Activated T-helper 1 cell treated with anti-CD3 and anti-CD28 coated beads, Interleukin-12 subunit alpha, Interleukin-12 subunit beta, Interleukin-2, Interleukin-4 antibody, amounts not matched to agents 30 ng/mL and 10 ng/mL and 1 ng/mL, durations not matched to agents 14 hours and 24 hours and 36 hours (primary cell): ENCODE data around the gene CSMD2. TPM values are rescaled to one million over a fixed set of nuclear protein-coding genes. Genes with fewer than 3 reads are reported as not detected.

Experiments used
- DNase-seq: peaks from one replicate; pipeline ENCODE4 v3.0.0; 2021; ENCODE audit warnings: low spot score
- H3K27ac Mint-ChIP-seq: one replicate; pipeline ENCODE4 v1.8.0; 2021; ENCODE audit warnings: mild to moderate bottlenecking, mixed read lengths
- H3K27me3 Mint-ChIP-seq: one replicate; pipeline ENCODE4 v1.8.0; 2022; ENCODE audit warnings: mild to moderate bottlenecking, moderate library complexity, mixed read lengths; ENCODE audit not compliant: insufficient read depth
- H3K36me3 Mint-ChIP-seq: one replicate; pipeline ENCODE4 v1.8.0; 2021; ENCODE audit warnings: low read depth, mixed read lengths
- H3K4me1 Mint-ChIP-seq: one replicate; pipeline ENCODE4 v1.8.0; 2021; ENCODE audit warnings: low read depth, mixed read lengths
- H3K4me3 Mint-ChIP-seq: one replicate; pipeline ENCODE4 v1.8.0; 2021; ENCODE audit warnings: mild to moderate bottlenecking, moderate library complexity, mixed read lengths
- H3K9me3 Mint-ChIP-seq: one replicate; pipeline ENCODE4 v1.8.0; 2021; ENCODE audit warnings: mixed read lengths
- intact Hi-C: fragments of 100-400 bp; cut with micrococcal nuclease; formaldehyde crosslinking; loops from one replicate; pipeline ENCODE4 v1.15.1; 2024
- total RNA-seq: library from RNA; stranded (reverse); gene quantifications from 2 replicates; pipeline ENCODE4 v1.2.3, GENCODE V29; 2022

CSMD2 gene
- total RNA-seq, 1 donor from 2014 or later = not detected

DNA sequence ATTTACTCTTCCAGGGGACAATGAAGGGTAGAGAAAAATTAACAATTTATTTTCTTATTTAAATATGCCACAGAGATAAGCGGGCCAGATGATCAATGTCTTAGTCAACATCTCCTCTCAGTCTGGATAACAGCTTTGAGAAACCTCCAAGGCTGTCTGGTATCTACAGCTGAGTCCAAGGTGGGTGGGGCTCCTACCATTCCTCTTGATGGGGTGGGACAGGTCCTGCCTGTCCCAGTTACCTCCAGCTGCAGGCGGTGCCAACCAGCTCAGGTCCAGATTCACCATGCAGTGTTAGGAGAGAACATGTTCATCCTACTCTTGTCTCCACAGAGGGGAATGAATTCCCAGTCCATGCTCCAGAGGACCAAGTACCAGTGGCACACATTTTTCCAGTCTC lies 21.1 kb downstream of the CSMD2 start:
- H3K36me3 Mint-ChIP-seq = no peaks in the 10 kb centered on the region
- no peak for DNase-seq
- no peak overlapping the region for H3K4me3 Mint-ChIP-seq
- intact Hi-C loops = no loop called here
- H3K27ac Mint-ChIP-seq = no peak overlapping the region
- peaks cover 1% of the 10 kb centered on the region for H3K27me3 Mint-ChIP-seq
- no peaks in the 10 kb centered on the region for H3K9me3 Mint-ChIP-seq
- H3K4me1 Mint-ChIP-seq = no peaks in the 10 kb centered on the region

DNA sequence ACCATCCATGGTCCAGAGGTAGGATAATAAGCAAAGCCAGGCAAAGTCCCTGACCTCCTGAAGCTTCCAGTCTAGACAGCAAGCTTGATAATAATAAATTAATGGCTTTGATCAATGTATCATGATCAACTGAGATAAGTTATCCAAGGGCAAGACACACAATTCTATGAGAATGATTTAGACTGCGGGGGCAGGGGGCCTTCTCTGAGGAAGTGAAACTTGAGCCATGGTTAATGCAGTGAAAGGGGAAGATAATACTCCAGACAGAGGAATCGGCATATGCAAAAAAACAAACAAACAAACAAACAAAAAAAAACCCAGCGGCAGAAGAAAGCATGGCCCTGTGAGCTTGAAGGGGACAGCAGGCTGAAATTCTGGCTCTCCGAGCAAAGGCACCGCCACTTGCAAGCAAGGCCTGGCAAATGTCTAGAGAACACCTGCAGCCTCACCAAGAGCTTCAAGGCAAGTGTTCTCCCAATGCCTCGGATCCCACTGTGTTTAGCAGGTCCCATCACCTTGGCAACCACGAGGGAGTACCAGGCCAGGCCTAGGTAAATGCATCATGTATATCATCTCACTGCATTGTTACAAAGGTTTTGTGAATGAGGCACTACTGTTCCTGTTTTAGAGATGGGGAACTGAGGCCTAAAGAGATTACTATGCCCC lies 24.9 kb downstream of the CSMD2 start:
- Mint-ChIP-seq H3K4me3 (no peak overlapping the region), H3K9me3 (no peaks in the 10 kb centered on the region), H3K27ac (no peak overlapping the region), H3K36me3 (no peaks in the 10 kb centered on the region), H3K4me1 (no peaks in the 10 kb centered on the region), H3K27me3 (peaks cover 1% of the 10 kb centered on the region)
- no peak for DNase-seq
- intact Hi-C loops = no loop called here

DNA sequence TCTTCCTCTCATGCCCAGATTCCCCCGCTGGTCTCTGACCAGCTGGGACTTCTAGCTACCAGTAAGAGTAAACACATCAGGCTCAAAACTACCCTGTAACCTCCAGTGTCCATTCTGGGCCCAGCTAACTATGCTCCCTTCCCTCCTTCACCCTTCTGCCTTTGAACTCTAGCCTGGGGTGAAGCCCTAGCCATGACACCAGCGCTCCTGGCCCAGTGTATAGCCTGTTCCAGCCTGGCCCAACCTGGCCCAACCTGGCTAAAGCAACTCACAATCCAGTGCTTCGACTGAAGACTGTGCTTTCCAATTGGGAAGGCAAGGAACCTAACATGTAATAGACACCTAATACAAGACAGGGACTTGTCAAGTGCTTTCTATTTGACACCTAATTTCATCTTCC lies 27.6 kb downstream of the CSMD2 start:
- Mint-ChIP-seq H3K9me3 (no peaks in the 10 kb centered on the region), H3K4me3 (no peak overlapping the region), H3K36me3 (no peaks in the 10 kb centered on the region), H3K4me1 (no peaks in the 10 kb centered on the region), H3K27me3 (peaks cover 1% of the 10 kb centered on the region), H3K27ac (no peak overlapping the region)
- DNase-seq = no peak
- intact Hi-C loops = no loop called here

DNA sequence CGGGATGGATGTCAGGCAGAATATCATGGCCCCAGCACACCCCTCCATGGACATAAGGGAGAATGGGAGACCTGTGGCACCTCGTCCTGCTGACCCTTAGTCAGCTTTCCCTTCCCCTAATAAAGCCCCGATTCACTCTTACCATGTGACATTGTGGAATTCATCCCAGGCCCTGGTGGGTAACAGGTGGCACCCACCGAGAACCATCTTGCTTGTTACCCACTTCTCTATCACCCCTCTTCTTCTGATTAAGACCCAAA lies 32.9 kb downstream of the CSMD2 start:
- Mint-ChIP-seq H3K9me3 (no peaks in the 10 kb centered on the region), H3K27me3 (no peaks in the 10 kb centered on the region), H3K27ac (no peak overlapping the region), H3K4me1 (no peaks in the 10 kb centered on the region), H3K4me3 (no peak overlapping the region), H3K36me3 (no peaks in the 10 kb centered on the region)
- no peak for DNase-seq
- intact Hi-C loops = no loop called here

DNA sequence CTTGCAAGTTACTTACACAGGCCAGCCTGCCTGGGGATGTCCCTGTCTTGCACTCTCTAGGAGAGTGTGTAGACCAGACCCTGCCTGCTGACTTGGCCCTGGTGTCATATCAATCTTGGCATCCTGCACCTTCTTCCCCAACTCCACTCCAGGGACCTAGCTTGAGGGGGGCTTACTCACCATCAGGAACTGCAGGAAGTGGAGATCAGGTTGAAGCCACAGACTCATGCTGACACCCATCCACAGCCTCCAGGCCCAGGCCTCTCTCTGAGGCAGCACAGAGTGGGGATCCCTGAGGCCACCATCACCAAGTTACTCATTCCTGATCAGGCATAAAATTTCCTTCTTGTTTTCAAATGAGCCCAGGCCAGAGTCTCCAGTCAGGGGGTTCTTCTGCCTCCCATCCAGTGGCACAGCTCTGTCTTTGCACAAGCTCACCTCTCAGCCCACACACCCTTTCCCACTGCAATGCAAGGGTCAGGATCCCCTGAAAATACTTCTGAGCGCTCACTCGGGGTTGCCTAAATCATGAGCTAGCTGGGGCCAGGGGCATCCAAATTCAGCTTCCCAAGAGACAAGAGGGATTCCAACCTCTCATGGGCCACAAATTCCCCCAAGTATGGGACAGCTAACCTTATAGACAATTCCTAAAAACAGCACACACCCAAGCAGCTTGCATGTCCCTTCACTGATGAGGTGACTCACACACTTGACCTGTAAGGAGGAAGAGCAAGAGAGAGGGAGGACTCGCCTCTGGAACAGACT lies 33.5 kb downstream of the CSMD2 start:
- no peaks in the 10 kb centered on the region for H3K27me3 Mint-ChIP-seq
- H3K4me1 Mint-ChIP-seq = no peaks in the 10 kb centered on the region
- H3K27ac Mint-ChIP-seq = no peak overlapping the region
- no peak for DNase-seq
- no peak overlapping the region for H3K4me3 Mint-ChIP-seq
- no peaks in the 10 kb centered on the region for H3K9me3 Mint-ChIP-seq
- intact Hi-C loops = no loop called here
- H3K36me3 Mint-ChIP-seq = no peaks in the 10 kb centered on the region

DNA sequence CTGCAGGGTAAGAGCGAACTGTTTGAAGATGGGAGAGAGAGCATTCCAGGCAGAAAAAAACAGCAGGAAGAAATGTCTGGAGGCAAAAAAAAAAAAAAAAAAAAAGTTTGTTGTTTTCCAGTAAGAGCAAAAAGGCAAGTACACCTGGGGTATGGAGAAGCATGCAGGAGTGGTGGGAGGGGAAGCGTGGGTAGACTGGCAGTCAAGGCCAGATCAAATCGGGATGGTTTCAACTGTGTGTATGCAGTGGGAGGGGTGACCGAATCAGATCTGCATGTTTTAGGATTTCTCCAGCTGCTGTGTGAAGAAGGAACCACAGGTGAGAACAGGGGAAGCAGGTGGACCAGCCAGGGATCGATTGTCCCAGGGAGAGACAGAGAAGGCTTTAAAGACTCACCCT lies 34.7 kb downstream of the CSMD2 start:
- Mint-ChIP-seq H3K27me3 (no peaks in the 10 kb centered on the region), H3K36me3 (no peaks in the 10 kb centered on the region), H3K4me3 (no peak overlapping the region), H3K4me1 (no peaks in the 10 kb centered on the region), H3K9me3 (no peaks in the 10 kb centered on the region), H3K27ac (no peak overlapping the region)
- no peak for DNase-seq
- intact Hi-C loops = no loop called here

DNA sequence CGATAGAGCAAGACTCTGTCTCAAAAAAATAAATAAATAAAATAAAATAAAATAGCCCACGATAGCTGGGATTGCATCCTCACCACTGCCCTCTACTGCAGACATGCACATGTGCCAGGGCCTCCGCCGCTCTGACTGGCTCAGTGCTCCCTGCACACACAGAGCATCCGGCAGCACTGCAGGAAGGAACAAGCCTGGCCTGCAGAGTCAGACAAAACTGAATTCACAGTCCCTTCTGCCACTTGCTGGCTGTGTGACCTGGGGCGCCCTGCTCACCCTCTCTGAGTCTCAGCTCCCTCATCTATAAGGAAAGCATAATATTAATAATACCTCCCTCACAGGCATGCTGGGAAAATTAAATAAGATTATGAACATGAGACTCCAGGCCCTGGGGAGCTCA lies 35.4 kb downstream of the CSMD2 start:
- no peak overlapping the region for H3K27ac Mint-ChIP-seq
- no peaks in the 10 kb centered on the region for H3K4me1 Mint-ChIP-seq
- H3K4me3 Mint-ChIP-seq = no peak overlapping the region
- H3K36me3 Mint-ChIP-seq = no peaks in the 10 kb centered on the region
- H3K27me3 Mint-ChIP-seq = no peaks in the 10 kb centered on the region
- no peak for DNase-seq
- intact Hi-C loops = no loop called here
- no peaks in the 10 kb centered on the region for H3K9me3 Mint-ChIP-seq

DNA sequence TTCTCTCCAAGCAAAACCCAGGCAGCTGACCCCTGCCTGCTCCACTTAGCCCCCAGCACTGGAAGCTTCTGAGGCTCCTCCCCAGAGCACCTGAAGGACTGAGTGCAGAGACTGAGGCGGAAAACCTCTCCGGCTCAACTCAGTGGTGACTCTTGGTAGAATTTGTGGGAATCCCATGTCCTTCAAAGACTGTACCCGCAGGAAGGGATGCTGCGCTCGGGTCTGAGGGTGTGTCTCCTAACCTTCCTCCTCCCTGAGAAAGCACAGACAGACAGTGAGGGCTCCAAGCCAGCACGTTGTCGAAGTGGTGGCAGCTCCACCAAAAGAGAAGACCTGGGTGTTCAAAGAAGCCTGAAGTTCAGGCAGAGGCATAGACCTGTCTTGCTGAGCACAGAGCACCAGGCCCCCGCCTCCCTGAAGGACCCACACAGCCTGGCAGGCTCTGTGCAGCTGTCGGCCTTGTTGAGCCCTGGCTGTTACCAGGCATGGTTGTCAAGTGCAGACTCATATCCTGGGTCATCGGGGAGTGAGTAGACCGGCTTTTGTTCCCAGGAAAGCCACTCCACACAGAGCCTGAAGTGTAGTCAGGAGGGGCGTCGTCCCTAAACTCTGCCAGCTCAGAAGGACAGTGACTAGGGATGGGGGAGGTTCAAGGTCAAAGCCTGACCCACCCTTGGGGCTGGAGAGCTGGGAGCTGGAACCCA lies 36.7 kb downstream of the CSMD2 start:
- Mint-ChIP-seq H3K4me3 (no peak overlapping the region), H3K36me3 (no peaks in the 10 kb centered on the region), H3K27ac (no peak overlapping the region), H3K4me1 (no peaks in the 10 kb centered on the region), H3K9me3 (no peaks in the 10 kb centered on the region), H3K27me3 (no peaks in the 10 kb centered on the region)
- no peak for DNase-seq
- intact Hi-C loops = no loop called here

DNA sequence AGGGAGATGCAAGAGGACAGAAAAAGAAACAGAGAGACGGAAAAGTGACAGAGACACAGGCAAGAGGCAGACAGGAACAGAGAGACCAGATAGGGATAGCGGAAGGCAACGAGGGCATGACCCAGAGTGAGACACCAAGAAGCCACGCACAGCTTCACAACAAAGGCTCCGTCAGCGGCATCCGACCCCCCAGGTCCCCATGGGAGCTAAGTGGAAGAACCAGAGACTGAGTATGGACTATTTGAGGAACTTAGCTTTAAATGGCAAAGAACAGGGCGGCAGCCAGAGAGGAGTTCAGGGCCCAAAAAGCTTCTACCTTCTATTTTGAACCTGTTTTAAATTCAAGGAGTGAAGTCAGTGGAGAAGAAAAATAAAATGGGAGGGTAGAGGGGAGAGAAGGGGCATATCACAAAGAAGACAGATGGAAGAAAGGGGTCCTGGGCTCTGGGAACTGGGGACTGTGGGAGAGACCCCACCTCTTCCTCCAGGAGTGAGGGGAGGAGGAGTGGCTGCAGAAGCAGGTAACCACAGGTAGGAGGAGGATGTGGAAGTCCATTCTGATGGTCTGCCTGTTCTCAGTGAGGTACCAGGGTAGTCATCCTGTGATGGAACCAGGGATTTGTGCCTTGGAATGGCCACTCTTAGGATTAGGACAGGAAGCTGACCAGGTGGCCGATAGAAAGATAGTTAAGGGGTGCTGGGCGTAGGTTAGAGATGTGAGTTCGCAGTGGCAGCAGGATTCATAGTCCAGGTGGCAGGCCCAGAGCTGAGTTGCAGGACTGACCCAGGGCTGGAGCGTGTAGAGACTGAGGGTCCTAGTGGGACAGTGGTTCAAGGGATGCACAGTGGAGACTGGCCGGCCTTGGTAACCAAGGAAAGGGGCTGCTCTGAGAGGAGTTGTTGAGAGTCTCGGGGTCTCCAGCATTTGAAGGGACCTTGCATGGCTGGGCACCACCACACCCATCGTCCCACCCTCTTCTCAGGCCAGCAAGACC lies 37.7 kb downstream of the CSMD2 start:
- no peaks in the 10 kb centered on the region for H3K36me3 Mint-ChIP-seq
- H3K27me3 Mint-ChIP-seq = no peaks in the 10 kb centered on the region
- H3K9me3 Mint-ChIP-seq = no peaks in the 10 kb centered on the region
- intact Hi-C loops = no loop called here
- H3K4me1 Mint-ChIP-seq = no peaks in the 10 kb centered on the region
- H3K27ac Mint-ChIP-seq = no peak overlapping the region
- no peak for DNase-seq
- no peak overlapping the region for H3K4me3 Mint-ChIP-seq

DNA sequence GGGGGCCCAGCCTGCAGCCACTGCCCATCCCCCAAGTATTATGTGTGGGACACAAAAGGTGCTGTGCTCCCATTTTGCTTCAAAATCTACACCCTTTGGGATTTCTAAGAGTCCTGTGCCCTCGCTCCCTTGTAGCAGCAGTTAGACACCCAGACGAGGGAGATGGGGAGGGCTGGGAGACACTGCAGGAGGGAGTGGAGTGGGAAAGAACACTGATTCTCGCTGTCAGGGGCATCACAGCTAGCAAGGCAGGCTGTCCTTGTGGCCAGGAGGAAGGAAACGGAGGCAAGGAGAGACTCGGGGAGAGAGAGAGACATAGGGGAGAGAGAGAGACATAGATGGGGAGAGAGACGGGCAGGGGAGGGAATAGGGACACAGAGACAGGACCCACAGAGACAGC lies 38.5 kb downstream of the CSMD2 start:
- Mint-ChIP-seq H3K36me3 (no peaks in the 10 kb centered on the region), H3K4me1 (no peaks in the 10 kb centered on the region), H3K4me3 (no peak overlapping the region), H3K27me3 (no peaks in the 10 kb centered on the region), H3K27ac (no peak overlapping the region), H3K9me3 (no peaks in the 10 kb centered on the region)
- intact Hi-C loops = no loop called here
- DNase-seq = no peak

DNA sequence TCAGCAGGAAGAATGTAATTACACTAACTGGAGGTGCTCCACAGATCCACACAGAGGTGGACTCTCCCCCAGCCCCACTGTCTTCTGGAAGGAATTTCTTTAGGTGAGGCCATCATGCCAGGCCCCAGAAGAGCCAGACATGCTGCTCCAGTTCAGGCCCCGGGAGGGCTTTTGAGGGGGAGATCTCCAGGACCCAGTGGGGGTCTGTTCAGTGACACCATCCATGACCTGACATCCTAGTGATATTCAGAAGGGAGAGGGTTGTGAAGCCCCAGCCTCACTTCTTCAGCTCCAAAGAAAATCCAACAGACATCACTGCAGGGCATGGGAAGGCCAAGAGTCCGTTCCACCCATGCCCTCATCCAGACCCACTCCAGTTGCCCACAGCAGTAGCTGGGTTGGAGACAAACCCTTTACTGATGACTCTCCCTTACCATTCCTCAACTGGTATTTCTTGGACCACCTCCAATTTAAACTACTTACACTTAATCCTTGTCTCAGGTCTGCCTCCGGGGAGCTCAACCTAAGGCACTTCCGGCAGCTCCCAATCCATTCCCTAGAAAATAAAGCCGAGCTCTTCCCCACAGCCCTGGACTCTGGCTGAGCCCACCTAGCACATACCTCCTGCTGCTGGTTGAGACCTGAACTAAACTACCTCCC lies 39.2 kb downstream of the CSMD2 start:
- H3K27me3 Mint-ChIP-seq = no peaks in the 10 kb centered on the region
- H3K9me3 Mint-ChIP-seq = no peaks in the 10 kb centered on the region
- H3K36me3 Mint-ChIP-seq = no peaks in the 10 kb centered on the region
- no peak overlapping the region for H3K27ac Mint-ChIP-seq
- no peak overlapping the region for H3K4me3 Mint-ChIP-seq
- H3K4me1 Mint-ChIP-seq = no peaks in the 10 kb centered on the region
- no peak for DNase-seq
- intact Hi-C loops = no loop called here

DNA sequence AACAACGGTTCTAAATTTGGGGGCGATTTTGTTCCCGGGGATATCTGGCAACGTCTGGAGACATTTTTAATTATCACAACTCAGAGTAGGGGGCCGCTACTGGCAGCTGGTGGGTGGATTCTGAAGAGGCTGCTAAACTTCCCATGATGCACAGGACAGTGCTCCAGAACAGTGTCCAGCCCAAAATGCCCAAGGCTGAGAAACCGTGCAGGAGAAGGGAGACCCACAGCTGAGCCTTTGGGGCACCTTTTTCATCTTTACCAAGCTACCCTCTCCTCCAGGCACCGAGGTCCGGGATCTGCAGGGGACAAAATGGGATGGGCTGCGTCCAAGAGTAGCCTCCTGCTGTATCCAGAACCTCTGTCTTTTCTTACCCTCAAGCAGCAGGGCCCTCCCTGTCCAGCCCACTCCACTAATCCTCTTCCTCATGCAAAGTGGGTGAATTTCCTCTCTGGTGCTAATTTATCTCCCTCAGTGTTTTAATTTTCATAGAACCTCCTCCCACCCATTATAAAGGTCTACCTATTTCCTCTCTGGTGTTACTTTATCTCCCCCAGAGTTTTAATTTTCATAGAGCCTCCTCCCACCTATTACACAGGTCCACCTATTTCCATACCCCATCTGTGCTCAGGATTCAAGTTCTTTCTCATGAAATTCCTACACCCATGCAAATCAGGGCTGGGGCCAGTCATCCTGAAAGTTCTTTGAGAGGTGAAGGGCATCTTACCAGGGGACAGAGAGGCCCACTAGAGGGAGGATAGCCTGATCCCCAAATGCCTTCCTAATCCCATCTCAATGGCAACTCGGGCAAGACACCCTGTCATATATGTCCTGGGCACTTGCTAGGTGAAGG lies 42.7 kb downstream of the CSMD2 start:
- intact Hi-C loops = no loop called here
- DNase-seq = no peak
- no peaks in the 10 kb centered on the region for H3K9me3 Mint-ChIP-seq
- H3K27me3 Mint-ChIP-seq = no peaks in the 10 kb centered on the region
- H3K4me1 Mint-ChIP-seq = no peaks in the 10 kb centered on the region
- H3K4me3 Mint-ChIP-seq = no peak overlapping the region
- no peaks in the 10 kb centered on the region for H3K36me3 Mint-ChIP-seq
- H3K27ac Mint-ChIP-seq = no peak overlapping the region
